ENCODE data around the gene STIP1.

GRCh38 chr11:64232182-64232966 is 46.4 kb downstream of the STIP1 start:
- TF ChIP-seq CTCF (conservative IDR thresholded peaks at IDR 0.05 in 1 of 2, IDR thresholded peaks at IDR 0.05 in 1 of 2; ENCODE audit: low read depth in 1 of 2, low read length in 2 of 2): no peak
- TF ChIP-seq EZH2 (IDR thresholded peaks at IDR 0.05; ENCODE audit: low read length, missing control alignments): no peak
